ENCODE results near the gene FUT8. TPM values are rescaled to one million over a fixed set of nuclear protein-coding genes. Genes with fewer than 3 reads are reported as not detected.

Gene FUT8
- polyA plus RNA-seq, 1 of the 3 experiments (the other 2 are of a cell fraction) = 31.7 TPM

DNA sequence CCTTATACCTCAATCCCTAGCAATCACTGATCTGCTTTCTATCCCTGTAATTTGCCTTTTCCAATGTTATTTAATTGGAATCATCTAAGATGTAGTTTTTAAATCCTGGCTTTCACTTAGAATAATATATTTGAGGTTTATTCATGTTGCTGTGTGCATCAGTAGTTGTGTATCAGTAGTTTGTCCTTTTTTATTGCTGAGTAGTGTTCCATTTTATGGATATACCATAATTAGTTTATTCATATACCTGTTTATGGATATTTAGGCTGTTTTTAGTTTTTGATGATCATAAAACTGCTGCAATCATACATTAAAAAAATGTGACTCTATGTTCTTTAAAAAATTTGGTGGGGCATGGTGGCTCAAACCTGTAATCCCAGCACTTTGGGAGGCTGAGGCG, 43.7 kb downstream of the FUT8 start (continued):
- TF ChIP-seq, protein P1, sequence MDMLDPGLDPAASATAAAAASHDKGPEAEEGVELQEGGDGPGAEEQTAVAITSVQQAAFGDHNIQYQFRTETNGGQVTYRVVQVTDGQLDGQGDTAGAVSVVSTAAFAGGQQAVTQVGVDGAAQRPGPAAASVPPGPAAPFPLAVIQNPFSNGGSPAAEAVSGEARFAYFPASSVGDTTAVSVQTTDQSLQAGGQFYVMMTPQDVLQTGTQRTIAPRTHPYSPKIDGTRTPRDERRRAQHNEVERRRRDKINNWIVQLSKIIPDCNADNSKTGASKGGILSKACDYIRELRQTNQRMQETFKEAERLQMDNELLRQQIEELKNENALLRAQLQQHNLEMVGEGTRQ (IDR thresholded peaks at IDR 0.05; ENCODE audit: borderline replicate concordance, low read depth, low read length) = no peak
- TF ChIP-seq GABPA (IDR thresholded peaks at IDR 0.05; ENCODE audit: low read depth) = no peak

DNA sequence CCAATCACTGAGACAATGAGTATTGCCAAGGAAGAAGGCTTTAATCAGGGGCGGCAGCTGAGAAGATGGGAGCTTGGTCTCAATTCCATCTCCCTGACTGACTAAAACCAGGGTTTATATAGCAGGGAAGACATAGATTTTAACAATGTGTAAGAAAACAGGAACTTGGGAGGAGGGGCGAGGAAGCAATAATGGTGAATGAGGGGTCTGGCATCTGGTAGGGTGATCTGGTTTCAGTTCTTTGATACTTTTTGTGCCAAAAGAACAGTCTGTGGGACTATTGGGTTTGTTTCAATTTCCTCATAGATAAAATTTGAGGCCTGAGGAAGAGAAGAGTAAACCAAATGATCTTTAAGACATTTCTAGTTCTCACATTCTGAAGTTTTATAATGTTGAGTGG, 49.2 kb downstream of the FUT8 start:
- Histone ChIP-seq H3K9me3 (no peaks in the 10 kb centered on the region), H3K9me2 (no peaks in the 10 kb centered on the region), H3K9ac (no peak overlapping the region), H3F3A (replicated peaks; ENCODE audit: insufficient read depth) (peaks cover 20% of the 10 kb centered on the region), H3K4me1 (ENCODE audit: control insufficient read depth in 1 of 2, insufficient read depth in 2 of 2, low read depth in 1 of 2, low read length in 1 of 2) (peaks cover 3 to 4% of the 10 kb centered on the region in 2 experiments; a peak in 2 of 4 replicates), H3K27me3 (ENCODE audit: insufficient read depth) (no peaks in the 10 kb centered on the region), H3K4me3 (ENCODE audit: low read depth in 2 of 2, low read length in 1 of 2) (no peak overlapping the region), H4K20me1 (ENCODE audit: insufficient read depth) (no peaks in the 10 kb centered on the region; the same call in 1 of the 2 replicates), H2AFZ (ENCODE audit: low read depth) (no peak overlapping the region), H3K79me2 (ENCODE audit: insufficient read depth) (peaks cover 41% of the 10 kb centered on the region), H3K27ac (ENCODE audit: low read depth in 2 of 2, low read length in 1 of 2) (peak overlapping the region; percentile 43 to 59), H3K4me2 (no peak overlapping the region), H3K36me3 (replicated peaks in 1 of 2; ENCODE audit: control insufficient read depth in 1 of 2, insufficient read depth in 2 of 2, low read length in 1 of 2) (peaks cover 13 to 36% of the 10 kb centered on the region in 2 experiments)
- POLR2A ChIA-PET = no interaction called here
- WGBS (ENCODE audit: low lambda C conversion rate) = 89% methylated on average over 2 of the region's 2 CpGs
- no peak for TF ChIP-seq YY1 (IDR thresholded peaks at IDR 0.05; ENCODE audit: low read depth)
- TF ChIP-seq MEF2A (IDR thresholded peaks at IDR 0.05; ENCODE audit: borderline replicate concordance, low read depth) = no peak
- no peak for TF ChIP-seq NFIC (IDR thresholded peaks at IDR 0.05; ENCODE audit: borderline replicate concordance)
- no peak for TF ChIP-seq GATA2 (CRISPR knock-in tag; IDR thresholded peaks at IDR 0.05)
- TF ChIP-seq GABPA (IDR thresholded peaks at IDR 0.05; ENCODE audit: low read depth) = no peak
- TF ChIP-seq, protein P2, sequence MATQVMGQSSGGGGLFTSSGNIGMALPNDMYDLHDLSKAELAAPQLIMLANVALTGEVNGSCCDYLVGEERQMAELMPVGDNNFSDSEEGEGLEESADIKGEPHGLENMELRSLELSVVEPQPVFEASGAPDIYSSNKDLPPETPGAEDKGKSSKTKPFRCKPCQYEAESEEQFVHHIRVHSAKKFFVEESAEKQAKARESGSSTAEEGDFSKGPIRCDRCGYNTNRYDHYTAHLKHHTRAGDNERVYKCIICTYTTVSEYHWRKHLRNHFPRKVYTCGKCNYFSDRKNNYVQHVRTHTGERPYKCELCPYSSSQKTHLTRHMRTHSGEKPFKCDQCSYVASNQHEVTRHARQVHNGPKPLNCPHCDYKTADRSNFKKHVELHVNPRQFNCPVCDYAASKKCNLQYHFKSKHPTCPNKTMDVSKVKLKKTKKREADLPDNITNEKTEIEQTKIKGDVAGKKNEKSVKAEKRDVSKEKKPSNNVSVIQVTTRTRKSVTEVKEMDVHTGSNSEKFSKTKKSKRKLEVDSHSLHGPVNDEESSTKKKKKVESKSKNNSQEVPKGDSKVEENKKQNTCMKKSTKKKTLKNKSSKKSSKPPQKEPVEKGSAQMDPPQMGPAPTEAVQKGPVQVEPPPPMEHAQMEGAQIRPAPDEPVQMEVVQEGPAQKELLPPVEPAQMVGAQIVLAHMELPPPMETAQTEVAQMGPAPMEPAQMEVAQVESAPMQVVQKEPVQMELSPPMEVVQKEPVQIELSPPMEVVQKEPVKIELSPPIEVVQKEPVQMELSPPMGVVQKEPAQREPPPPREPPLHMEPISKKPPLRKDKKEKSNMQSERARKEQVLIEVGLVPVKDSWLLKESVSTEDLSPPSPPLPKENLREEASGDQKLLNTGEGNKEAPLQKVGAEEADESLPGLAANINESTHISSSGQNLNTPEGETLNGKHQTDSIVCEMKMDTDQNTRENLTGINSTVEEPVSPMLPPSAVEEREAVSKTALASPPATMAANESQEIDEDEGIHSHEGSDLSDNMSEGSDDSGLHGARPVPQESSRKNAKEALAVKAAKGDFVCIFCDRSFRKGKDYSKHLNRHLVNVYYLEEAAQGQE (IDR thresholded peaks at IDR 0.05; ENCODE audit: low read depth, low read length) = no peak
- TF ChIP-seq, protein P3, sequence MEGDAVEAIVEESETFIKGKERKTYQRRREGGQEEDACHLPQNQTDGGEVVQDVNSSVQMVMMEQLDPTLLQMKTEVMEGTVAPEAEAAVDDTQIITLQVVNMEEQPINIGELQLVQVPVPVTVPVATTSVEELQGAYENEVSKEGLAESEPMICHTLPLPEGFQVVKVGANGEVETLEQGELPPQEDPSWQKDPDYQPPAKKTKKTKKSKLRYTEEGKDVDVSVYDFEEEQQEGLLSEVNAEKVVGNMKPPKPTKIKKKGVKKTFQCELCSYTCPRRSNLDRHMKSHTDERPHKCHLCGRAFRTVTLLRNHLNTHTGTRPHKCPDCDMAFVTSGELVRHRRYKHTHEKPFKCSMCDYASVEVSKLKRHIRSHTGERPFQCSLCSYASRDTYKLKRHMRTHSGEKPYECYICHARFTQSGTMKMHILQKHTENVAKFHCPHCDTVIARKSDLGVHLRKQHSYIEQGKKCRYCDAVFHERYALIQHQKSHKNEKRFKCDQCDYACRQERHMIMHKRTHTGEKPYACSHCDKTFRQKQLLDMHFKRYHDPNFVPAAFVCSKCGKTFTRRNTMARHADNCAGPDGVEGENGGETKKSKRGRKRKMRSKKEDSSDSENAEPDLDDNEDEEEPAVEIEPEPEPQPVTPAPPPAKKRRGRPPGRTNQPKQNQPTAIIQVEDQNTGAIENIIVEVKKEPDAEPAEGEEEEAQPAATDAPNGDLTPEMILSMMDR (IDR thresholded peaks at IDR 0.05) = no peak
- TF ChIP-seq, protein P4, sequence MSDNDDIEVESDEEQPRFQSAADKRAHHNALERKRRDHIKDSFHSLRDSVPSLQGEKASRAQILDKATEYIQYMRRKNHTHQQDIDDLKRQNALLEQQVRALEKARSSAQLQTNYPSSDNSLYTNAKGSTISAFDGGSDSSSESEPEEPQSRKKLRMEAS (IDR thresholded peaks at IDR 0.05; ENCODE audit: low read depth) = no peak
- no peak for DNase-seq
- CTCF ChIA-PET = interaction anchor here (0.9 kb wide), 1 partner anchor 363 kb away, joined by 3 read pairs; no protein-coding TSS in a partner anchor
